Glomerular visceral epithelial cell (primary cell): ENCODE data around the gene GRAMD2B.
"Not testable (repeated sequence)": the region's sequence is repeated elsewhere in the genome, so short reads cannot be mapped to it uniquely, and the experiment has no call there.

Experiments
- DNase-seq: peaks from one replicate; pipeline ENCODE4 v3.0.0-alpha.2; 2016; ENCODE audit errors: extremely low spot score

The GRAMD2B gene

GRCh38 chr5:126410623-126411022 lies 12.6 kb upstream of the GRAMD2B start:
- DNase-seq: no peak

- DNase-seq: no peak
Measured at GRCh38 chr5:126413856-126414255, 9.4 kb upstream of the GRAMD2B start.

DNA sequence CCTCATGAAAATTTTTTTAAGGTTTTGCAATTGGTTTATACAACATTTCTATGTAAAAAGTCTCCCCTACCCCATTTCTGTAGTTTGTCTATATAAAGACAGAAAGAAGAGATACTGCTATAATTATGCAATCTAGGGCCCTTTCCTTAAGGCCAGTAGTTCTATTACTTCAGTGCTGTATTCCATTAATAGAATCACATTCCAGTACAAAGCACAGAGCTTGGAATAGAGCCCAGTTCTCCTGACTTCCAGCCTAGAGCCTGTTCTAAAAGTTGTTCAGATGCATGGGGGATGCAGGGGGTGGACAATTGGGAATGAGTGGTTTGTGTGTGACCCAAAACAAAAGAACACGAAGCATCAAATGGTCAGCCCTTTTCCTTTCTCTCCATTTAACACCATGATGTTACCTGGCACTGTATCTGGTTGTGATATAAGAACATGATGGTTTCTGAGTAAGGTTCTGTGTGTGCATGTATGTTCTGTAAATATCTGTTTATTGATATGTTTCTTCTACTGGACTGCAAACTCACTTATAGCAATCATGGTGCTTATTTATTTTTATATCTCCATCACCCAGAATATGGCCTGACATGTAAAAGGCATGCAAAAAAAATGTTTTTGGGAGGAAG lies 8.2 kb upstream of the GRAMD2B start:
- DNase-seq: peak; percentile 37

- DNase-seq: no peak
Measured at GRCh38 chr5:126415789-126416188, 7.4 kb upstream of the GRAMD2B start.

DNA sequence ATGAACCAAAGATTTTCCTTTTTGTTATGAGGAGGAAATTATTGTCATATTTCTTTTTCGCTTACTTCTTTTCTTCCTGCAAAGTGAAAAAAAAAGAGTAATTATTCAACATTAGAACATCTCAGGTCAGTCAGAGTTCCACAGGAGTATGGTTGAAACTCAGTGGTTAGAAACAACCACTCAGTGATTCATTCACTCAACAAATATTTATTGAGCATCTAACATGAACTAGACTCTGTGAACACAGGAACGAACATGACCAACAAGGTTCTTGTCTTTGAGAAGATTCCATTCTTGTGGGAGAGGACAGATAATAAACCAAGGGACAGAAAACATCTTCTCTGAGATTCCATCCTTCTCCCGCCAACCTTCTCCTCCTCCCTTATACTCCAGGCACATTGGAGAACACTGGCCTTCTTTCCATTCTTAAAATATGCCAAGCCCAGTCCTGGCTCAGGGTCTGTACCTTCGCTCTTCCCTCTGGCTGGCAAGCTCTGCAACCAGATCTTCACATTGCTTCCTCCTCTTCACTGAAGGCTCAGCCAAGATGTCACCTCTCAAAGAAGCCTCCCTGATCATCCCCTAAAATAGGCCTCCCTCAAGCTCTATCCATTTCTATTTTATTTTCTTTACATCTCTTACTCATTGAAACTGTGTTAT lies 6.8 kb upstream of the GRAMD2B start:
- DNase-seq: no peak

DNA sequence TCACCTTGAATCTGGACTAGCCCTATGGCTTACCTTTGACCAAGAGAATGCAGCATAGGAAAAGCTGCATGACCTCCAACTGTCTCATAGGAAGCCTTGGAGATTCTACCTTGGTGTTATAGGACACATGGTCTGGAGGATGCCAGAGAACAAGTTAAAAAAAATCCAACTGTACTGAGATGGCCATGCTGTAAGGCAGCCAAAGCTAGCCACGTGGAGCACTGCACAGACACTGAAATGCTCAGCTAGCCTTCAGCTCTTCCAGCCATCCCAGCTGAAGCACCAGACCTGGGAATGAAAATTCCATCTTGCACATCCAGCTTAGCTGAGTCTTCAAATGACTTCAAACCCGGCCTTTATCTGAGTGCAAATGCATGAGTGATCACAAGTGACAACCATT lies 6.0 kb upstream of the GRAMD2B start:
- DNase-seq: no peak

GRCh38 chr5:126419102-126419501 lies 4.1 kb upstream of the GRAMD2B start:
- DNase-seq: no peak

DNA sequence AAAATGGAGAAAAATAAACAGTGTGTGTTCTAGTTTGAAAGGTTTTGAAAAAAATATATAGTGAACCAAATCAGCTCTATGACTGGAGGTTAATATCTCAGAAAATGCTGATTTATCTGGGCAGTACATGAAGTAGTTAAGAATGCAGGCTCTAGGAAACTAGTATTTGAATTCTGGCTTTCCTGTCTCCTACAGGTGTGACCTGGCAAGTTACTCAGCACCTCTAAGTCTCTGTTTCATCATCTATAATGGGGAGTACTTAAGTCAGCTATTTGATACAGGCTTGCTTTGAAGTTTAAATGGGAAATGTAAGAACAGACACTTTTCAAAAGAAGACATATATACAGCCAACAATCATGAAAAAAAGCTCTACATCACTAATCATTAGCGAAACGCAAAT lies 5.2 kb downstream of the GRAMD2B start:
- no peak for DNase-seq

- no peak for DNase-seq
Measured at GRCh38 chr5:126430631-126431030, 7.4 kb downstream of the GRAMD2B start.

DNA sequence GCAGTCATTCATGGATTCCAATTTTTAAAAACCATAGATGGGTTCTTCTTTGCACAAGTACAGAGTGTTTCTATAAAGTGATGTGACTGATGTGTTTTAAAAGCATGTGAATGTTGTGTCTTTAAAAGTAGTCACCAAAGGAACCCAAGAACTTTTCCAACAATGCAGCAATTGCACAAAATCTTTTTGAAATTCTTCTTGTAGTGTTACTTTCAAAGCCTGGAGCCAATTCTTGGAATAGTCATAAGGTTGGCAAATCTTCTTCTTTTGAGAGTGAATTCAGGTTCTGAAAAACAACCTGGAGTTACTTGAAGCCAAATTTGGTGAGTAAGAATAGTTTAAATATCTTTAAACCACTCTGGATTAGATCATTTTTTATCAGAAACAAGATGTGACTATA lies 10.5 kb downstream of the GRAMD2B start:
- DNase-seq: no peak

GRCh38 chr5:126435261-126435660 lies 12.1 kb downstream of the GRAMD2B start:
- no peak for DNase-seq

GRCh38 chr5:126435714-126436113 lies 12.5 kb downstream of the GRAMD2B start:
- DNase-seq: no peak

- no peak for DNase-seq
Measured at GRCh38 chr5:126437721-126438120, 14.5 kb downstream of the GRAMD2B start.

- no peak for DNase-seq
Measured at GRCh38 chr5:126438267-126438666, 15.1 kb downstream of the GRAMD2B start.

DNA sequence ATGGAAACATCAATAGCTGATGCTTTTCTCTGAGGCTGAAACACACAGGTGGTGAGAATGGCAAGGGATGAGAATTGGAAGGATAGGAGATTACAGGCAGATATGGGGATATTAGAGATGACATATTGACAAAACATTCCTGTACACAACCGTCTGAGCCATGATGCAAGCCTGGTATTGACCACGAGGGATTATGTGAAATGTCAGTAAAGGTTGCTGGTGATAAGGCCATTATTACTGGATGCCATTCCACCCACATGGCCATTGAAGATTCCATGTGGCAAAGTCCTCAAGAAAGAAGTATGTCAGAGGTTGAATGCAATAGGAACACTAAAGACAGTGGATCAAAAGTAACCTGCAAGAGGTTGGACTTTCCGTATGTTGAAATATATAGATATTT lies 15.7 kb downstream of the GRAMD2B start:
- DNase-seq: peak; percentile 9

- DNase-seq: not testable (repeated sequence)
Measured at GRCh38 chr5:126439724-126440123, 16.5 kb downstream of the GRAMD2B start.

GRCh38 chr5:126441230-126441629 lies 18.0 kb downstream of the GRAMD2B start:
- DNase-seq: no peak

DNA sequence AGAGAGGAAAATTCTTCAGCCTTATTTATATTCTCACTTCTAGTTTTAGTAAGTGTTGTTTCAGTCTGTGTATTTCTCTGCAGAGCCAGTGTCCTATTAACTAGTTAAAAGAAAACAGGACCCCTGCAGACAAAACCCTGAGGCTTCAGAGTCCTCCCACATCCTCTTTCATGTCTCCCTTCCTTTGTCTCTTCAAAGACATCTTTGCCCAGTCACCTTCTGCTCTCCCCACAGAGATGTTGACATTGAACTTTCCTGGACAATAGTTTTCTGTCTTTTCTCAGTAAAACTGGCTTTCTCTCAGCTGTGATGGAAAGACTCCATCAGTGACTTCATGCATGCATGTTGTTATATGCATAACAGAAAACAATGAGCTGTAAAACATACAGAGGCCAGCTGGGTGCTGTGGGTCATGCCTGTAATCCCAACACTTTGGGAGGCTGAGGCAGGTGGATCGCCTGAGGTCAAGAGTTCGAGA lies 20.2 kb downstream of the GRAMD2B start:
- DNase-seq: no peak

GRCh38 chr5:126444137-126444536 lies 20.9 kb downstream of the GRAMD2B start:
- no peak for DNase-seq

DNA sequence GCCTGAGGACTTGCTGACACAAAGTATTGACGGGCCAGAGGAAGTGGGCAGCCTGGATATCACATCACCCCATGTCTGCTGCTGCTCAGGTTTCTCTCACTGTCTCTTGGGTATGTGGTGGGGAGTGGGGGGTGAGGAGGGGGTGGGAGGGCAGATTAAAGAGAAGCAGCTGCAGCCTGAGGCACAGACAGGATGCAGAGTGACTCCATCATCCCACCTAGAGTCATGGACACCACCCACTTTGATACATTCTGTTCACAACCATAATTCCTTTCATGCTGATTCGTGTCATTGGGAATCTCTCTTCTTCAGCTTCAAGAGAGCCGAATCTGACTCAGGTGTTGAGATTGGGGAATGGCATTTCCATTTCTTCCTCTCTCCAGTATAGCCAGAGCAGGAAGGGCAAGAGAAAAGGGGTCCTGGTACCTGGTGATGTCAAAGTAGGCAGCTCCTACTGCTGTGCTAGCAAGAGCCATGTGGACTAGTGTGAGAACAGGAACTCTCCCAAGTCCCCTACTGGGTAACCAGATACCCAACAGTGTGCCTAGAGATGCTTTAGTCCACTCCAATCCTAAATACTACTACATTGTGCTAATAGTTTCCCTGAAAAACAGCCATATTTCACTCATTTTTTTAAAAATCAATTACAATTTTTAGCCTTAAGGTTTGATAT lies 22.4 kb downstream of the GRAMD2B start:
- DNase-seq: peak; percentile 24

- DNase-seq: peak; percentile 67
Measured at GRCh38 chr5:126446498-126447224, 23.5 kb downstream of the GRAMD2B start.

GRCh38 chr5:126448720-126449119 lies 25.5 kb downstream of the GRAMD2B start:
- no peak for DNase-seq
